ENCODE data around the gene ATP2A1.
A peak's percentile ranks its signal among the peaks of the same experiment; 100 is the strongest.
"Not testable (repeated sequence)": the region's sequence is repeated elsewhere in the genome, so short reads cannot be mapped to it uniquely, and the experiment has no call there.

The ATP2A1 gene

GRCh38 chr16:28863929-28864793 is 14.1 kb upstream of the ATP2A1 start:
- DNase-seq = no peak

DNA sequence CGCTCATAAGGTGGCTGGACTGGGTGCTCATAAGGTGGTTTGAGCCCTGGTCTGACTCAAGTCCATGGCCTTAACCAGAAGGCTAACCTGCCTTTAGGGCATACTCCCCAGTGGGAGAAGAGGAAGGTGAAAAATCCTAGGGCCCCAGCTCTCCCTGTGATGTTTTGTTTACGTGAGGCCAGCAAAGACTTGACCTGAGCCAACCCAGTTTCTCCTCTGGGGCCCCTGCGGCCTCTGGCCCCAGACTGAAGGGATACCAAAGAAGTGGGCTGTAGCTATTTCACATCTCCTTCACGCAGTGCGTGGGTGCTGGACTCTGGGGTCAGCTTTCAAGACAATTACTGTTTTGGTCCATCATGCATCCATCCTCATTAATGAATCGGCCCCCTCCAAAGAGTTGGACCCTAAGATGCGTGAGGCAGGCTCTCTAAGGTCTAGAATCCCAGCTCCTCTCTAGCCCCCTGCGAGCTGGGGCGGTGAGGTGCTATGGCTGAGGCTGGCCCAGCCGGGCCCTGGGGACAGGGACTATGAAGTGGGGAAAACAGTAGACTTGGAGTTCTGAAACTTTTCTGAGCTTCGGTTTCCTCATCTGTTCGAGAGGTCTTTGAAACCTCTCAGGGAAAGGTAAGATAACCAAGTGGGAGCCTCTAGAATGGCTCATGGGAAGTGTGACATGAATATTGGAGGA is 13.1 kb upstream of the ATP2A1 start:
- no peak for DNase-seq

- no peak for DNase-seq
These were observed 12.4 kb upstream of the ATP2A1 start for GRCh38 chr16:28865722-28866453.

DNA sequence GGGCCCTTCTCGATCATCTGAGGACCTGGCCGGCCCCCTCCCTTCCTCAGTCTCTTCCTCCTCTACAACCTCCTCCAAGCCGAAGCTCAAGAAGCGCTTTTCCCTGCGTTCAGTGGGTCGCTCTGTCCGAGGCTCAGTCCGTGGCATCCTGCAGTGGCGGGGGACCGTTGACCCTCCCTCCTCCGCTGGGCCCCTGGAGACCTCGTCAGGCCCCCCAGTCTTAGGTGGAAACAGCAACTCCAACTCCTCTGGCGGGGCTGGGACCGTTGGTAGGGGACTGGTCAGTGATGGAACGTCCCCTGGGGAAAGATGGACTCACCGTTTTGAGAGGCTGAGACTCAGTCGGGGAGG is 11.9 kb upstream of the ATP2A1 start:
- DNase-seq = no peak

DNA sequence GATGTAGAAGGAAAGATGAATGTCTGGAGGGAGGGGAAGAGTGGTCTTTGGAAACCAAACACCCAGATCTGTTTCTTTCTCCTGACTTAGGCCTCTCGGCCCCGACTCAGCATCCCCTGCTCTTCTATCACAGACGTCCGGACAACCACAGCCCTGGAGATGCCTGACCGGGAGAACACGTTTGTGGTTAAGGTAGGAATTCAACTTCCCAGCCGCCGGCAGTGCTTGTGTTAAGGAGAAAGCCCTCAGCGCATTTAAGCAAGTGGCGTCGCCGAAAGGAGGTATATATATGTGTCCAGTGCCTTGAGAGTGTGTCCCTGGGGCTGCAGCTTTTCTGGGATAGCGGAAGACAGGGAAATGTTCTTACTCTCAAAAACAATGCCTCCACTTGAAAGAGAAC is 11.0 kb upstream of the ATP2A1 start:
- no peak for DNase-seq

- DNase-seq = not testable (repeated sequence)
These were observed 10.6 kb upstream of the ATP2A1 start for GRCh38 chr16:28867646-28868045.

- no peak for DNase-seq
These were observed 9.1 kb upstream of the ATP2A1 start for GRCh38 chr16:28869201-28869600.

DNA sequence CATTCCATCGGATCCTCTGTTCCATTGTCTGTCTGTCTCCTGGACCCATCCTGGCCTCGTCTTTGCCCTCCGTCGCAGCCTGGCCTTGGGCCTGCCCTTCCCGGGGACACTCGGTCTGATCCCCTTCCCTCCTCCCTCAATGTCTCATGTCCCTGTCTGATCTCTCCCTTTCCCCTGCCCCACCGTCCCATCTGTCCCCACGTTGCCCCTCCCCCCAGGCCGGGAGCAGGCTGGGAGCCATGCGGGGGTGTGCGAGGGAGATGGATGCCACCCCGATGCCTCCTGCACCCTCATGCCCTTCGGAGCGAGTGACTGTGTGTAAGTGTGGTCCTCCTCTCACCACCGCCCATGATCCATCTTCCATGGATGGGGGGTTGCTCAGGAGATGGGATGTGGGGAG is 5.3 kb upstream of the ATP2A1 start:
- DNase-seq = no peak

GRCh38 chr16:28873543-28874201 is 4.6 kb upstream of the ATP2A1 start:
- no peak for DNase-seq

GRCh38 chr16:28874406-28874805 is 3.9 kb upstream of the ATP2A1 start:
- no peak for DNase-seq

- no peak for DNase-seq
These were observed 2.9 kb upstream of the ATP2A1 start for GRCh38 chr16:28875134-28876018.

- no peak for DNase-seq
These were observed 2.1 kb upstream of the ATP2A1 start for GRCh38 chr16:28876019-28876659.

GRCh38 chr16:28876973-28877654 is 1.2 kb upstream of the ATP2A1 start:
- no peak for DNase-seq

GRCh38 chr16:28877655-28878000 is 660 bp upstream of the ATP2A1 start:
- no peak for DNase-seq

DNA sequence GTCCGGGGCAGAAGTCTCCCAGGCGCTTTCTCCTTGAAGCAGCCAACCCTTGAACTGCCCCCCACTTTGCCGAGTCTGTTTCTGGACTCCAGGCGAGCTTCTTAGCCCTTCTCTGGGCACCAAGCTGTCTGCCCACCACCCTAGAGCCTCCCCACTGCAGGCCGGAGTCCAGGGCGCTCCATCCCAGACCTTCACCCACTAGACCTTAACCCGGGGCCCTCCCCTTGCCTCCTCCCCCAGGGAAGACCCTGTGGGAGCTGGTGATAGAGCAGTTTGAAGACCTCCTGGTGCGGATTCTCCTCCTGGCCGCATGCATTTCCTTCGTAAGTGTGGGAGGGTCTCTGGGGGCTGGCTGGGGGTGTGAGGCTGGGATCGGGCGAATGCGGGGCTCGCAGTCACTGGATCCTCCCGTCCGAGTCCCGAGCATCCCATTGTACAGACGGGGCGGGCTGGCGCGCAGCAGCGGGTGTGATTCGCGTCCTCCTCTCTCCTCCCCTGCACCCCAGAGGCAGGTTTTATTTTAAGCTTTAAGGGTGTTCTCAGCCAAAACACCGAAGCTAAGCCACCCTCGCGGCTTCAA is 1.1 kb downstream of the ATP2A1 start:
- no peak for DNase-seq

GRCh38 chr16:28879841-28880588 is 1.7 kb downstream of the ATP2A1 start:
- DNase-seq = peak; percentile 72

DNA sequence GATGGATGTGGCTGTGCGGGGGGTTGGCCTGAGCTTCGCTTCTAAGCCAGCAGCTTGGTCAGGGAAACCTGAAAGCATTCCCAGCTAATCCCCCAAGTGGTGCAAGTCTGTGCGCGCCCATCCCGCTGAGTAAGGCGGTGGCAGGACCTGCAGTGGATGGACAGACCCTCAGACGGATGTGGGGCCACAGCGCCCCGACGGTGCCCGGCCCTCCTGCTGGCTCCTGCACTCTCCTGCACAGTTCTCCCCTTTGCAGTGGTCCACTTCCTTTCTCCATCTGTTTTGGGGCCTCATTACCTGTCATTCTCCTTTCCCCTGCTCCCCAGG is 2.3 kb downstream of the ATP2A1 start:
- DNase-seq = no peak

DNA sequence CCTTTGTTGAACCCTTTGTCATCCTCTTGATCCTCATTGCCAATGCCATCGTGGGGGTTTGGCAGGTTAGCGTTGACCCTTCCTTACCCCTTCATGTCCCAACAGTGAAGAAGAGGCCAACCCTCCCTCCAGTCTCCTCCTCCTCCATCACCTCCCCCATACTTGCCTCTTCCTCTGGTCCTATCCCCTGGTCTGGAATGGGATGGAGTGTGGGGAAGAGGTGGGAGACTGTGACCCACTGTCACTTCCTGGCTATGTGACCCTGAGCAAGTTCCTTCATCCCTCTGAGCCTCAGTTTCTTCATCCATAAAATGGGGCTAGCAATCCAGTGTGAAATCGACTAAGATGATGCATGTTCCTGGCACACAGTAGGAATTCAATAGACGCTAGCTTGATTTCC is 2.7 kb downstream of the ATP2A1 start:
- DNase-seq = no peak

DNA sequence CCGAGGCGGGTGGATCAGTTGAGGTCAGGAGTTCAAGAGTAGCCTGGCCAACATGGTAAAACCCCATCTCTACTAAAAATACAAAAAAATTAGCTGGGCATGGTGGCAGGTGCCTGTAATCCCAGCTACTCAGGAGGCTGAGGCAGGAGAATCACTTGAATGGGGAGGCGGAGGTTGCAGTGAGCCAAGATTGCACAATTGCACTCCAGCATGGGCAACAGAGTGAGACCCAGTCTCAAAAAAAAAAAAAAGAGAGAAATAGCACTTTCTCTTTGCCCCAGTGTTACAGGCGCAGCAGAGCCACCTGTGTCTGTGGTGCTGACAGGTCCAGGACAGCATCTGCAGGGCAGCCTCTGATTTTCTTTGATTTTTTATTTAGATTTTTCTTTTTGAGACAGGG is 3.3 kb downstream of the ATP2A1 start:
- DNase-seq = not testable (repeated sequence)

DNA sequence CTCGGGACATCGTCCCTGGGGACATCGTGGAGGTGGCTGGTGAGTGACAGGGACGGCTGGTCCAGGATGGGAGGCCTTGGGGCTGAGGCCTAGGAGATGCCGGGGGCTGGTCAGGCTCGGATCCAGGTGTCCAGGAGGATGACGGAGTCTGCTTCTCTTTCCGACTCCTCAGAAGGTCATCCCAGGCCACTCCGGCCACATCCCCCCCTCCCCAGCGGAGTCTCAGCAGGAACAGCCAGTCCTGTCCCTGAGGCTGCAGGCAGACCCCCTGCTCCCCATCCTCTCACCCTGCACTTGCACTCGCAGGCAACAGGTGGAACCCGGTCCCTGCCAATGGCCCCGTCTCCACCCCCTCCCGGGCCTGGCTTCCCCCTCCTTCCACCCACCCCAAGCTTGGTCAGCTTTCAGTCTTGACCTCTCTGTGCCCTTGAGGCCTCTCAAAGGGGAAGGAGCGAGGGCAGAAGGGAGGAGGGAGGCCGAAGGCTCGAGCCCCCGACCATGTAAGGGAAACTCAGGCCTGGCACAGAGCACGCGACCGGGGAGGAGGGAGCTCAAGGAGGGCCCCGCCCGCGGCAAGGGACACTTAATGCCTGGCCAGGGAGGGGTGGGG is 4.4 kb downstream of the ATP2A1 start:
- no peak for DNase-seq

Data from GOT3 (cell line).